HG02642 (cell line): Measurements from ENCODE around the gene FDXR.

Source experiments
- ATAC-seq: cut with Tn5 transposase; IDR thresholded peaks from one replicate; pipeline ENCODE4 v1.9.1; 2021; ENCODE audit warnings: mild to moderate bottlenecking; ENCODE audit not compliant: unreplicated experiment, poor library complexity

Gene FDXR

GRCh38 chr17:74860872-74861661 lies 11.7 kb downstream of the FDXR start:
- ATAC-seq = no peak

- no peak for ATAC-seq
Measured at GRCh38 chr17:74860229-74860871, 12.4 kb downstream of the FDXR start.

- ATAC-seq = no peak
Measured at GRCh38 chr17:74859459-74860228, 13.2 kb downstream of the FDXR start, which contains the start of gene GRIN2C. Gene GRIN2C (minus strand): TSS chr17:74859885. CDS start chr17:74855092, 4,793 bp downstream.

- ATAC-seq = no peak
Measured at GRCh38 chr17:74858672-74859458, 13.9 kb downstream of the FDXR start.

- no peak for ATAC-seq
Measured at GRCh38 chr17:74857191-74857590, 15.6 kb downstream of the FDXR start.

- ATAC-seq = no peak
Measured at GRCh38 chr17:74856112-74856511, 16.7 kb downstream of the FDXR start.

- ATAC-seq = no peak
Measured at GRCh38 chr17:74855323-74855722, 17.5 kb downstream of the FDXR start.

GRCh38 chr17:74854792-74855191 lies 18.0 kb downstream of the FDXR start:
- ATAC-seq = no peak

GRCh38 chr17:74853669-74854068 lies 19.1 kb downstream of the FDXR start:
- no peak for ATAC-seq

GRCh38 chr17:74853048-74853397 lies 19.8 kb downstream of the FDXR start:
- no peak for ATAC-seq

GRCh38 chr17:74852237-74853047 lies 20.4 kb downstream of the FDXR start:
- ATAC-seq = no peak

GRCh38 chr17:74851612-74852236 lies 21.1 kb downstream of the FDXR start:
- no peak for ATAC-seq

GRCh38 chr17:74850914-74851313 lies 21.9 kb downstream of the FDXR start:
- ATAC-seq = no peak

- ATAC-seq = no peak
Measured at GRCh38 chr17:74850310-74850709, 22.5 kb downstream of the FDXR start.

- no peak for ATAC-seq
Measured at GRCh38 chr17:74848656-74849399, 24.0 kb downstream of the FDXR start.

- ATAC-seq = no peak
Measured at GRCh38 chr17:74846621-74847020, 26.2 kb downstream of the FDXR start.

- ATAC-seq = no peak
Measured at GRCh38 chr17:74843352-74843627, 29.5 kb downstream of the FDXR start.

- ATAC-seq = no peak
Measured at GRCh38 chr17:74842599-74843351, 30.0 kb downstream of the FDXR start.
